Memory B cell (primary cell): ENCODE data around the gene MAST3.

Experiments used
- ATAC-seq: fragments of 150-1000 bp; cut with Tn5 transposase; 2 replicates; pipeline ENCODE4 v1.10.0; 2021; ENCODE audit warnings: low read depth, mild to moderate bottlenecking, moderate library complexity
- DNase-seq, 2 donors: peaks; one replicate each; pipeline ENCODE4 v3.0.0; 2022; ENCODE audit warnings: low spot score in 2 of 2
- H3K27ac Mint-ChIP-seq: one replicate; pipeline ENCODE4 v1.8.0; 2022; ENCODE audit warnings: mild to moderate bottlenecking, moderate library complexity, mixed read lengths
- H3K27me3 Mint-ChIP-seq: one replicate; pipeline ENCODE4 v1.8.0; 2022; ENCODE audit warnings: mixed read lengths
- H3K36me3 Mint-ChIP-seq: one replicate; pipeline ENCODE4 v1.8.0; 2022; ENCODE audit warnings: mild to moderate bottlenecking, mixed read lengths
- H3K4me1 Mint-ChIP-seq: one replicate; pipeline ENCODE4 v1.8.0; 2022; ENCODE audit warnings: mixed read lengths
- H3K4me3 Mint-ChIP-seq: one replicate; pipeline ENCODE4 v1.8.0; 2022; ENCODE audit warnings: mild to moderate bottlenecking, moderate library complexity, mixed read lengths
- H3K9me3 Mint-ChIP-seq: one replicate; pipeline ENCODE4 v1.8.0; 2022; ENCODE audit warnings: mixed read lengths

The MAST3 gene

DNA sequence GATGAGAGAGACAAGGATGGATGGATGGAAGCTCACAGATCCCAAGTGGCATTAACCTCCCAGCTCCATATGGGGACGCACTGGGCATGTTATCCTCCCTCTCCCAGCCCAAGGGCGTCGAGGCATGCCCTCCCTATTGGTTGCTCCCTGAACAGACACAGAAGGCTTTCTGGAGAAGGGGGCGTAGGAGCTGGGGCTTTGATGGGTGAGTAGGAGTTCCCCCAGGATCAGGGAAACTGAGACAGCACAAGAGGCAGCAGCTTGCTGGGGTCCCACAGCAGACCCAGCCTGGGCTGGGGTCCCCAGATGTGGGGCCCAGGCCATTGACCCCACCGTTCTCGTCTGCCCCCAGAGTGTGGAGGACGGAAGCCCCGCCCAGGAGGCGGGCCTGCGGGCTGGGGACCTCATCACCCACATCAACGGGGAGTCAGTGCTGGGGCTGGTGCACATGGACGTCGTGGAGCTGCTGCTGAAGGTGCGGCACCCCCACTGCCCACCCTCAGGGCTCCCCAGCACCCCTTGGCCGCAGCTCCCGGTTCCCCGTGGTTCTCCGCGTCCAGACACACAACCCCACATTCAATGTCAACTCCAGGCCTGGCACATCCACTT, 47.9 kb downstream of the MAST3 start:
- no peak overlapping the region for H3K4me3 Mint-ChIP-seq
- ATAC-seq, result no peak
- no peaks in the 10 kb centered on the region for H3K4me1 Mint-ChIP-seq
- H3K36me3 Mint-ChIP-seq, result peaks cover 30% of the 10 kb centered on the region
- DNase-seq, result no peak
- H3K27me3 Mint-ChIP-seq, result no peaks in the 10 kb centered on the region
- peaks cover under 1% of the 10 kb centered on the region for H3K9me3 Mint-ChIP-seq
- H3K27ac Mint-ChIP-seq, result peak overlapping the region; percentile 47

DNA sequence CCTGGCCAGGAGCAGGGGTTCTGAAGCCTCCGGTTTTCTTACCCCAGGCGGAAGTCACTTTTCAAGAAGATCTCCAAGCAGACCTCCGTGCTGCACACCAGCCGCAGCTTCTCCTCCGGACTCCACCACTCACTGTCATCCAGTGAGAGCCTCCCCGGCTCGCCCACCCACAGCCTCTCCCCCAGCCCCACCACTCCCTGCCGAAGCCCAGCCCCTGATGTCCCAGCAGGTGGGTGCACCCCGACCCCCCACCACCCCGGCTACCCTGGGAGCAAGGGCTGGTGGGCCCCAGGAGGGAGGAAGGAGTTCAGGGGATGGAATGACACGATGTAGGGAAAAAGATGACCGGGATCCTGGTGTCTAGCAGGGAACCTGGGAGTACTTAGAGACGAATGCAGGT, 49.8 kb downstream of the MAST3 start:
- no peaks in the 10 kb centered on the region for H3K9me3 Mint-ChIP-seq
- no peaks in the 10 kb centered on the region for H3K27me3 Mint-ChIP-seq
- H3K27ac Mint-ChIP-seq, result no peak overlapping the region
- H3K4me1 Mint-ChIP-seq, result peaks cover 6% of the 10 kb centered on the region
- no peak overlapping the region for H3K4me3 Mint-ChIP-seq
- H3K36me3 Mint-ChIP-seq, result peaks cover 25% of the 10 kb centered on the region
- ATAC-seq (no peak), DNase-seq (no peak)

- DNase-seq (no peak), ATAC-seq (no peak)
- peaks cover 14% of the 10 kb centered on the region for H3K4me1 Mint-ChIP-seq
- no peak overlapping the region for H3K27ac Mint-ChIP-seq
- H3K9me3 Mint-ChIP-seq, result no peaks in the 10 kb centered on the region
- H3K4me3 Mint-ChIP-seq, result no peak overlapping the region
- no peaks in the 10 kb centered on the region for H3K27me3 Mint-ChIP-seq
- peaks cover 22% of the 10 kb centered on the region for H3K36me3 Mint-ChIP-seq
These were observed 52.0 kb downstream of the MAST3 start for GRCh38 chr19:18149596-18149975.

GRCh38 chr19:18150776-18151624, 53.4 kb downstream of the MAST3 start:
- Mint-ChIP-seq H3K27ac (no peak overlapping the region), H3K9me3 (no peaks in the 10 kb centered on the region), H3K36me3 (peaks cover 13% of the 10 kb centered on the region), H3K27me3 (no peaks in the 10 kb centered on the region), H3K4me3 (peak overlapping the region; percentile 47), H3K4me1 (peaks cover 15% of the 10 kb centered on the region)
- ATAC-seq, result no peak
- no peak for DNase-seq

DNA sequence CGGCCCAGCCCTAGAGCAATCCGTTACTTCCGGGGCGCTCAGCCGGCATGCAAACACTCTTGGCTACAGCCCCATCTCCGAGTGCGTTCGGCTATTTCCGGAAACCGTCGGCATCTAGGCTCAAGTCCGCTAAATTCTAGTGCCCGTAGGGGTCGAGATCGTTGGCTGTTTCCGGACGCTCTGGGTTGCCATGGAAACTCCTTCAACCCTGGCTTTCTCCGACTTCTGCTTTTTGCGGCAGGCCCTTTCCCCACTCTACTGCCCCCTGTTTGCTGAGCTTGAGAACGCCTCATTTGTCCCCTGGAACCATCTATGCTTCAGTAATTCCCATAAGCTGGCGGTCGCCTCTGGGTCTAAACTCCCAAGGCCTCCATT, 54.9 kb downstream of the MAST3 start:
- Mint-ChIP-seq H3K36me3 (peaks cover 7% of the 10 kb centered on the region), H3K27ac (peak overlapping the region; percentile 87), H3K9me3 (no peaks in the 10 kb centered on the region), H3K4me1 (peaks cover 20% of the 10 kb centered on the region), H3K27me3 (no peaks in the 10 kb centered on the region), H3K4me3 (peak overlapping the region; percentile 88)
- DNase-seq (peak; percentile 100), ATAC-seq (peak; percentile 73)

DNA sequence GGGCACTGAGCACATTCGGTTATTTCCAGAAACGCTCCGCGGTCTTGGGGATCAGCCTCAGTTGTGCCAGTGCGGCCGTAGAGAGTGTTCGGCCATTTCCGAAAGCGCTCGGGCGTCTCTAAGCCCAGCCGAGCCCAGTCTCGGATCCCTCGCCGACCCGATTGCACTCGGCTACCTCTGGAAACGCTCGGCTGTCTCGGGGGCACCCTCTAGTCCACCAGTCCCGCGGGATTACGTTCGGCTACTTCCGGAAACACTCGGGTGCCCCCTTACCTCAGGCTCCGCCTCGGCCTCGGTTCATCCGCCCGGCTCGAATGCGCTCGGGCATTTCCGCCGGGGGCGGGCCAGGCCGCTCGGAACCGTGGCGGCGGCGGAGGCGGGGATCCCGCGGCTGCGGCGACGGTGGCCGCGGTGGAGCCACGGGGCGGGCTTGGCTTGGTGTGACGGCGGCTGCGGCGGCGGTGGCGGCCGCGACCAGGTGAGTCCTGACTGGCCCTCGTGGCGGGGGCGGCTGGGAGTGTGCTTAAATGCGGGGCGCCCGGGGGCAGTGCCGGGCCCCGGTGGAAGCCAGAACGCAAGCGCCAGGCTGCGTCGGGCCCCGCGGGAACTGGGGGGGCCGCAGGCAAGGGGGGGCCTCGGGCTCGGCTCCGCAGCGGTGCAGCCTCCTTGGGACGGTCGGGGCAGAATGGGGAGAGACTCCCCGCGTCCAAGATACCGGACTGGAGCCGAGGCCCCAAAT, 55.4 kb downstream of the MAST3 start, which contains the start of gene PIK3R2:
Gene PIK3R2 (plus strand): TSS at position 347 of the 739 bp plus-strand sequence. CDS start 2,717 bp downstream, outside the sequence.
- DNase-seq (peak; percentile 99 to 100), ATAC-seq (peak; percentile 71)
- Mint-ChIP-seq H3K9me3 (no peaks in the 10 kb centered on the region), H3K27me3 (no peaks in the 10 kb centered on the region), H3K4me1 (peaks cover 20% of the 10 kb centered on the region), H3K27ac (peak within 1 kb of the TSS; percentile 87), H3K4me3 (peak within 1 kb of the TSS; percentile 88), H3K36me3 (peaks cover 4% of the 10 kb centered on the region)

- H3K36me3 Mint-ChIP-seq, result no peaks in the 10 kb centered on the region
- H3K27me3 Mint-ChIP-seq, result no peaks in the 10 kb centered on the region
- no peak for ATAC-seq
These were observed 56.1 kb downstream of the MAST3 start for GRCh38 chr19:18153556-18154134.

GRCh38 chr19:18155095-18156087, 57.8 kb downstream of the MAST3 start:
- Mint-ChIP-seq H3K4me1 (peaks cover 21% of the 10 kb centered on the region), H3K36me3 (no peaks in the 10 kb centered on the region), H3K9me3 (no peaks in the 10 kb centered on the region), H3K27me3 (no peaks in the 10 kb centered on the region), H3K27ac (no peak overlapping the region), H3K4me3 (no peak overlapping the region)
- ATAC-seq (no peak), DNase-seq (no peak)

More at GRCh38 chr19:18153556-18154134, 56.1 kb downstream of the MAST3 start:
- peak in 1 of 2 donors; percentile 30 for DNase-seq
- Mint-ChIP-seq H3K4me1 (peaks cover 20% of the 10 kb centered on the region), H3K4me3 (peak overlapping the region; percentile 88), H3K27ac (no peak overlapping the region), H3K9me3 (no peaks in the 10 kb centered on the region)

DNA sequence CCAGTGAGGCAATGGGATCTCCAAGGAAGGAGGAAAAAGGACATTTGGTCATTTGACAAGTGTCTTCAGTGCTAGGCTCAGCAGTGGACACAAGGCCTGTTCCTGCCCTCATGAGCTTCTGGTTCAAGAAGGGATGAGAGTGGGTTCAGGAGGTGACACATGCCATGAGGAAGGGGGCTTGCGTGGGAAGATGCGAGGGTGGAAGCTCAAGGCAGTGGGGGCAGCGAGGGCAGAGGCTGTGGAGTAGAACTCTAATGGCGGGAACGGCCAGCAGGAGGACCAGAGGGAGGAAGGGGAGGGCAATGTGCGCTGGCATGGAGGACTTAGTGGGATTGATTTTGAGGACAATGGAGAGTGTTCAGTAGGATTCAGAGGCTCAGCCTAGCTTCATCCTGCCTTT, 58.7 kb downstream of the MAST3 start:
- no peaks in the 10 kb centered on the region for H3K27me3 Mint-ChIP-seq
- no peak overlapping the region for H3K4me3 Mint-ChIP-seq
- peaks cover 25% of the 10 kb centered on the region for H3K4me1 Mint-ChIP-seq
- no peaks in the 10 kb centered on the region for H3K9me3 Mint-ChIP-seq
- H3K27ac Mint-ChIP-seq, result no peak overlapping the region
- H3K36me3 Mint-ChIP-seq, result no peaks in the 10 kb centered on the region
- no peak for ATAC-seq
- DNase-seq, result no peak

- Mint-ChIP-seq H3K4me3 (no peak overlapping the region), H3K27me3 (no peaks in the 10 kb centered on the region), H3K27ac (no peak overlapping the region), H3K36me3 (no peaks in the 10 kb centered on the region), H3K4me1 (peaks cover 22% of the 10 kb centered on the region), H3K9me3 (no peaks in the 10 kb centered on the region)
- ATAC-seq (no peak), DNase-seq (no peak)
These were observed 59.4 kb downstream of the MAST3 start for GRCh38 chr19:18156841-18157464.

DNA sequence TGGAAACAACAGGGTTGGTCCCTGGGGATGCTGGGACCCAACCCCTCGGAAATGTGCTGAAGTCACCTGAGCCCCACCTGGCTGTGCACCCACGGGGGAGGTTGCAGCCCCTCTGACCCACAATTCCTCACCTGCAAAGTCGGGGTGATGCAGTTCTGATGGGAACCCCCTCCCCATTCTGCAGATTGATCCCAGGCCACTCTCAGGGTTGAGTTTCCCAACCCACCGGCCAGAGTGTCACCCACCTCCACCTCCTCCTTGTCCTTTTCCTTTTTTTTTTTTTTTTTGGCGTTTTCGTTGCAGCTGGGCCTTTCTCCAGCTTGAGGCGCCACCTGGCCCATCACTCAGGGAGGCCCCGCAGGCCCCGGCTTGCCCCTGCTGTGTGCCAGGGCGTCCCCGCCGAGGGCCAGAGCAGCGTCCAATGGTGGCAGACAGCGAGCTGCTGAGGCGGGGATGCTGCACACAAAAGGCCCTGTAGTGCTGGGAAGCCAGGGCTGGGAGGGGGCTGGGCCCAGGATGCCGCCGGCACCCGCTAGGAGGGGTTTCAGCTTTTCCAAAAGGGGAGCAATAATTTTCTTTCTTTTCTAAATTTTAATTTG, 60.0 kb downstream of the MAST3 start:
- ATAC-seq (no peak), DNase-seq (no peak)
- no peaks in the 10 kb centered on the region for H3K36me3 Mint-ChIP-seq
- H3K9me3 Mint-ChIP-seq, result no peaks in the 10 kb centered on the region
- no peak overlapping the region for H3K27ac Mint-ChIP-seq
- peaks cover 20% of the 10 kb centered on the region for H3K4me1 Mint-ChIP-seq
- no peaks in the 10 kb centered on the region for H3K27me3 Mint-ChIP-seq
- no peak overlapping the region for H3K4me3 Mint-ChIP-seq

DNA sequence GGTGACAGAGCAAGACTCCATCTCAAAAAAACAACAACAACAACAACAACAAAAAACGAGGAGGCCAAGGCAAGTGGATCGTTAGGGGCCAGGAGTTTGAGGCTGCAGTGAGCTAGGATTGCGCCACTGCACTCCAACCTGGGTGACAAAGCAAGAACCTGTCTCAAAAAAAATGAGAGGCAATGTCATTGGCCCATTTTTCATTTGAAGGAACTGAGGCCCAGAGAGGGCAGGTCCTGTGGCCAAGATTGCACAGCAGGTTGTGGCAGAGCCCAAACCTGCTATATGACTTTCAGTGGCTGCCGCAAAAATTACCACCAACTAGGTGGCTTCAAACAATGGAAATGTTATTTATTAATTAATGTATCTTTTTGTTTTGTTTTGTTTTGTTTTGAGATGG, 60.9 kb downstream of the MAST3 start:
- peaks cover 2% of the 10 kb centered on the region for H3K36me3 Mint-ChIP-seq
- ATAC-seq (no peak), DNase-seq (no peak)
- H3K4me3 Mint-ChIP-seq, result no peak overlapping the region
- peaks cover 20% of the 10 kb centered on the region for H3K4me1 Mint-ChIP-seq
- no peaks in the 10 kb centered on the region for H3K27me3 Mint-ChIP-seq
- no peak overlapping the region for H3K27ac Mint-ChIP-seq
- no peaks in the 10 kb centered on the region for H3K9me3 Mint-ChIP-seq
